ENCODE measurements around the gene NT5DC2.

Gene NT5DC2

DNA sequence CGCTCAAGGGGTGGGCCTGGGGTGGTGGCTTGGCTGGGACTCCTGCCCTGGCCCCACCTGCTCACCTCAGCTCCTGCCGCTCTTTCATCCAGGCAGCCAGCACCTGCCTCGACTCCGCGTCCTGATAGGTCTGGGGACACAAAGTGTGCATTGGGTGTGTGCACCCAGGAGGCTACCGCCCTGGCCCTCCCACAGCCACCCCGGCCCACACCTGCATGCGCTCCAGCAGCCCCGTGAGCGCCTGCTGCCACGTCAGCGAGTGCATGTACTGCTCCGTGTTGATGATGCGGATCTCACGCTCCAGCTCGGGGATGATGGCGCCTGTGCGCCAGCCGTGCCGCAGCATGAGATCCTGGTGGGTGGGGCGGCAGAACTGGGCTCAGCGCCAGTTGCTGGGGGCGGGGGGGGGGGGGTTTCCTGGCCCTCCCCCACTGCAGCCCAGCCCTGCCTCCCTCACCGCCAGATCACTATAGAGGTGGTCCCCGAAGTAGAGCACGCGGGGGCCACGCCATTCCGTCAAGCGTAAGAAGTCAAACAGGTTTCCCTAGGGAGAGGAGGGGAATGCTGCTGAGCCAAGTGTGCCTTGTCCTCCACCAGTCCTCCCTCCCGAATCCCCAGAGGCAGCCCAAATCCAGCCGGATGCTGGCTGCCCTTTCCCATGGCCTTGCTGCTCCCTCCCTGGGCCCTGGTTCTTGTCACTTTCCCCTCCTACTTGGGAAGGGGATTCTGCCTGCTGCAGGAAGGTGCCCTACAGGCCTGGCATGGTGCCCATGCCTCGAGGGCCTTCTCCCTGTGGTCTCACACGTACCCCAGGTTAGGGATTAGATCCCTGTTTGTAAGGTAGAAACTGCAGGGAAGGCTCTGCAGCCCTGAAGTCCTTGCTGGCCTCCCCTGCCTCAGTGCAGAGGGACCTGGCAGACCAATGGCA lies 8.6 kb downstream of the NT5DC2 start:
- DNase-seq (ENCODE audit: low read depth) = no peak

DNA sequence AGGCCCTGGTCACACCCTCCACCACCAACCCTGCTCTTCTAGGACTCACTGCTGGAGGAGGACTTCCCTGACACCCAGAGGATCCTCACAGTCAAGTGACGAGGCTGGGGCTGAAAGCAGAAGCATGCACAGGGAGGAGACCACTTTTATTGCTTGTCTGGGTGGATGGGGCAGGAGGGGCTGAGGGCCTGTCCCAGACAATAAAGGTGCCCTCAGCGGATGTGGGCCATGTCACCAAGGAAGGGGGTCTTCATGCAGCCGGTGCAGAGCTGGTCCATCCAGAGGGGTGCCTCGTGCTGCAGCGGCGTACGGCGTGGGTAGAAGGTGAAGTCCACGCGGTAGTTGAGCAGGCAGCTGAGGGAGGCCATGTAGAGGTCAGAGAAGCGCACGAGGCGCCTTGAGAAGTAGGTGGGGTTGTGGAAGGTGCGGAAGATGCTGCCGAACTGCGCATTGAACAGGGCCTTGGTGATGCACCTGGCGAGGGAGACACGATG lies 9.4 kb downstream of the NT5DC2 start:
- DNase-seq (ENCODE audit: low read depth) = no peak

DNA sequence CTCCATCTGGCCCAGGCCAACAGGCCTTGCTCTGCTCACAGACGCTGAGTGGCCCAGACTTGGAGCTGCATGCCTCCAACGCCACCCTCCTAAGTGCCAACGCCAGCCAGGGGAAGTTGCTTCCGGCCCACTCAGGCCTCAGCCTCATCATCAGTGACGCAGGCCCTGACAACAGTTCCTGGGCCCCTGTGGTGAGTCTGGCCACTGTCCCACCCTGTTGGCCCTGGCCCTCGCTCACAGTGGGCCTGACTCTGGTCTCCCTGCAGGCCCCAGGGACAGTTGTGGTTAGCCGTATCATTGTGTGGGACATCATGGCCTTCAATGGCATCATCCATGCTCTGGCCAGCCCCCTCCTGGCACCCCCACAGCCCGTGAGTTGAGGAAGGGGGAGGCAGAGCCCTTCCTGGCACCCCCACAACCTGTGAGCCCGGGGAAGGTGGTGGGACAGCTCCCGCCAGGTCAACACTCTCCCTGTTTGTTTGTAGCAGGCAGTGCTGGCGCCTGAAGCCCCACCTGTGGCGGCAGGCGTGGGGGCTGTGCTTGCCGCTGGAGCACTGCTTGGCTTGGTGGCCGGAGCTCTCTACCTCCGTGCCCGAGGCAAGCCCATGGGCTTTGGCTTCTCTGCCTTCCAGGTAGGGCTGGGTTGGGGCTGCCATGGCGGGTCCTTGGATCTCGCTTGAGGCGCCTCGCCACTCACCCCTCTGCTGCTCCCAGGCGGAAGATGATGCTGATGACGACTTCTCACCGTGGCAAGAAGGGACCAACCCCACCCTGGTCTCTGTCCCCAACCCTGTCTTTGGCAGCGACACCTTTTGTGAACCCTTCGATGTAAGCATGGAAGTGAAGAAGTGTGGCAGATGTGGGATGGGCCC lies 10.0 kb downstream of the NT5DC2 start:
- no peak for DNase-seq (ENCODE audit: low read depth)

DNA sequence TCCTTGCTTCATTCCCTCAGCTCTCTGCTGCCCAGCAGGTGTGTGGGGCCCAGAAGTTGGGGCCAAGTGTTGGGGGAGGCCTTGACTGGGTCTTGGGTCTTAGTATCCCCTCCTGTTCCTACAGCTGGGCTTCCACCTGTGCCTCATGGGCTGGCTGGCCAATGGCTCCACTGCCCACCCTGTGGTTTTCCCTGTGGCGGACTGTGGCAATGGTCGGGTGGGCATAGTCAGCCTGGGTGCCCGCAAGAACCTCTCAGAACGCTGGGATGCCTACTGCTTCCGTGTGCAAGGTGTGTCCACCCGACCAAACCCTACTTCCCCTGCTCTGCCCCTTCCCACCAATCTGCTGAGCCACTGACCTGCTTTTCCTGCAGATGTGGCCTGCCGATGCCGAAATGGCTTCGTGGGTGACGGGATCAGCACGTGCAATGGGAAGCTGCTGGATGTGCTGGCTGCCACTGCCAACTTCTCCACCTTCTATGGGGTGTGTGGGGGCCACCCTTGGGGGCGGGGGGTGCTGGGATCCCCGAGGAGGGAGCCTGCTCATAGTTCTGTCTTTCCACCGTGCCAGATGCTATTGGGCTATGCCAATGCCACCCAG lies 10.9 kb downstream of the NT5DC2 start:
- DNase-seq (ENCODE audit: low read depth) = no peak

DNA sequence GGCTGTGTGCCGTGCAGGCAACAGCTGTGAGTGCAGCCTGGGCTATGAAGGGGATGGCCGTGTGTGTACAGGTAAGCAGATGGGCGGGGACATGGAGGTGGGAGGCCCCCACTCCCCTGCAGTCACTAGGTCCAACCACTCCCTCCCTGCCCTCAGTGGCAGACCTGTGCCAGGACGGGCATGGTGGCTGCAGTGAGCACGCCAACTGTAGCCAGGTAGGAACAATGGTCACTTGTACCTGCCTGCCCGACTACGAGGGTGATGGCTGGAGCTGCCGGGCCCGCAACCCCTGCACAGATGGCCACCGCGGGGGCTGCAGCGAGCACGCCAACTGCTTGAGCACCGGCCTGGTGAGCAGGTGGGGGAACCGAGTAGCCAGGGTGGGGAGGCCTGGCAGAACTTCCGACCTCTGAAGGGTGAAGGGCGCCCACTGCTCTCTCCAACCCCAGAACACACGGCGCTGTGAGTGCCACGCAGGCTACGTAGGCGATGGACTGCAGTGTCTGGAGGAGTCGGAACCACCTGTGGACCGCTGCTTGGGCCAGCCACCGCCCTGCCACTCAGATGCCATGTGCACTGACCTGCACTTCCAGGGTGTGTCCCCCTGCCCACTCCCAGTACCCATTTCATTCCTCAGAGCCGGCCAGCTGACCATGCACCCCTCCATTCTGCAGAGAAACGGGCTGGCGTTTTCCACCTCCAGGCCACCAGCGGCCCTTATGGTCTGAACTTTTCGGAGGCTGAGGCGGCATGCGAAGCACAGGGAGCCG lies 11.6 kb downstream of the NT5DC2 start:
- no peak for DNase-seq (ENCODE audit: low read depth)

DNA sequence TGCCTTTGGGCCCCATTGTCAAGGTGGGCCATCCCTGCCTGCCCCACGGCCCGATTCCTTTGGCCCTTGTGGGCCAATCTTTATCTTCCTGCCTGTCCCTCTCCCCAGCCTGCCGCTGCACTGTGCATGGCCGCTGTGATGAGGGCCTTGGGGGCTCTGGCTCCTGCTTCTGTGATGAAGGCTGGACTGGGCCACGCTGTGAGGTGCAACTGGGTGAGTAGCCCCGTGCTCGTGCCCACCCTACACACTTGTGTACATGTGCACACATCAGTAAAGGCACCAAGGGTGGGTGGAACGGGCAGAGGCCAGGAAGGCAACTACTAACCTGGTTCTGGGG lies 12.2 kb downstream of the NT5DC2 start:
- no peak for DNase-seq (ENCODE audit: low read depth)

DNA sequence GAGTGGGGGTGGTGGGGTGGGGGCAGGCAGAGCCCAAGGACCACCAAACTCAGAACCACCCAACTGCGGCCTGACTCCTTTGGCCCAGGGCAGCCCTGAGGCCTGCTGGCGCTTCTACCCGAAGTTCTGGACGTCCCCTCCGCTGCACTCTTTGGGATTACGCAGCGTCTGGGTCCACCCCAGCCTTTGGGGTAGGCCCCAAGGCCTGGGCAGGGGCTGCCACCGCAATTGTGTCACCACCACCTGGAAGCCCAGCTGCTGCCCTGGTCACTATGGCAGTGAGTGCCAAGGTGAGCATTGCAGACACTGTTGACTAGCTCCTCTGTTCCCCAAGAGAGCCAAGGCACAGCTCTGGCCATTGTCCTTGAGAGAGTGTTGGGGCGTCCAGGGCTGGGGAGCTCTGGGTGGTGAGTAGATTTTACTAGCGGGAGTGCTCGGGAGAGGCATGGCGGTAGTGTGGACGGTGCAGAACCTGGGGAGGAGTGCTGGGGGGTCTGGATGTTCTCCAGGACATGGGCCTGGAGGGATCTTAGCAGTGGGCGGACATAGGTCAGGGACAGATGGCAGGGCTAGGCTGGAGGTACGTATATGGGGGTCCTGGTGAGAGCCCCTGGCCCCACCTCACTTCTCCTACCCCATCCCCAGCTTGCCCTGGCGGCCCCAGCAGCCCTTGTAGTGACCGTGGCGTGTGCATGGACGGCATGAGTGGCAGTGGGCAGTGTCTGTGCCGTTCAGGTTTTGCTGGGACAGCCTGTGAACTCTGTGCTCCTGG lies 12.8 kb downstream of the NT5DC2 start:
- no peak for DNase-seq (ENCODE audit: low read depth)

DNA sequence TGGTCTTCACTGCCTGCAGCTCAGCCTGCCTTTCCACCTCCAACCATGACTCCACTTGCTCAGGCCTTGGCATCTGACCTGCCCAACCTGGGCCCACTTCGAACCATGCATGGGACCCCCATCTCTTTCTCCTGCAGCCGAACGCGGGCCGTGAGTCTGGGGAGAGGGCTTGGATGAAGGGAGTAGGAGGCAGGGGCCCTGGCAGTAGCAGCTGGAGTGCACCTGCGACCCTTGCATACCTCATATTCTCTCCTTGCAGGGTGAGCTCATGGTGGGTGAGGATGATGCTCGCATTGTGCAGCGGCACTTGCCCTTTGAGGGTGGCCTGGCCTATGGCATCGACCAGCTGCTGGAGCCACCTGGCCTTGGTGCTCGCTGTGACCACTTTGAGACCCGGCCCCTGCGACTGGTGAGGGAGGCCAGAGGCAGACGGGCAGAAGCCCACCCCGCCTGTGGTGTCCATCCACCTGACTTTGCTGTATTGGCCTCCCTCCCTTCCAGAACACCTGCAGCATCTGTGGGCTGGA lies 13.5 kb downstream of the NT5DC2 start:
- no peak for DNase-seq (ENCODE audit: low read depth)

DNA sequence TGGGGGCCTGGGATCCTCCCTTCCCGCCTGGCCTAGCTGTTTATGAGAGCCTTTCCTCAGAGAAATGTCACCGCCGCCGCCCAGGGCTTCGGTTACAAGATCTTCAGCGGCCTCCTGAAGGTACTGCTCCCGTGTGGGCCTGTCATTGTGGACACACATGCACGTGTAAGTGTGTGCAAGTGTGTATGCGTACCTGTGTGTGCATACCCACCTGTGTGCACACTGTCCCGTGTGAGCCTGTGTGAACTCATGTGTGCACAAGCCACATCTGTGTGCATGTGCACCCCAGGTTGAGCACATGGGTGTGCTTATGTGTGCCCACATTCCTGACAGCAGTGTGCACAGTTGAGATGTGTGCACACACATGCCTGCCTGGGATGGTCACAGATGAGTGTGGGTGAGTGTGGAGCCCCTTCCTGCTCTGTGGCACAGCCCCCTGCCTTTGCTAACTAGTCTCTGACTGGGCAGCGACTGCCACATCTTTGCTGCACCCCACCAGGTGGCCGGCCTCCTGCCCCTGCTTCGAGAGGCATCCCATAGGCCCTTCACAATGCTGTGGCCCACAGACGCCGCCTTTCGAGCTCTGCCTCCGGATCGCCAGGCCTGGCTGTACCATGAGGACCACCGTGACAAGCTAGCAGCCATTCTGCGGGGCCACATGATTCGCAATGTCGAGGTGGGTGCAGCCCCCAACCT lies 14.1 kb downstream of the NT5DC2 start:
- no peak for DNase-seq (ENCODE audit: low read depth)

DNA sequence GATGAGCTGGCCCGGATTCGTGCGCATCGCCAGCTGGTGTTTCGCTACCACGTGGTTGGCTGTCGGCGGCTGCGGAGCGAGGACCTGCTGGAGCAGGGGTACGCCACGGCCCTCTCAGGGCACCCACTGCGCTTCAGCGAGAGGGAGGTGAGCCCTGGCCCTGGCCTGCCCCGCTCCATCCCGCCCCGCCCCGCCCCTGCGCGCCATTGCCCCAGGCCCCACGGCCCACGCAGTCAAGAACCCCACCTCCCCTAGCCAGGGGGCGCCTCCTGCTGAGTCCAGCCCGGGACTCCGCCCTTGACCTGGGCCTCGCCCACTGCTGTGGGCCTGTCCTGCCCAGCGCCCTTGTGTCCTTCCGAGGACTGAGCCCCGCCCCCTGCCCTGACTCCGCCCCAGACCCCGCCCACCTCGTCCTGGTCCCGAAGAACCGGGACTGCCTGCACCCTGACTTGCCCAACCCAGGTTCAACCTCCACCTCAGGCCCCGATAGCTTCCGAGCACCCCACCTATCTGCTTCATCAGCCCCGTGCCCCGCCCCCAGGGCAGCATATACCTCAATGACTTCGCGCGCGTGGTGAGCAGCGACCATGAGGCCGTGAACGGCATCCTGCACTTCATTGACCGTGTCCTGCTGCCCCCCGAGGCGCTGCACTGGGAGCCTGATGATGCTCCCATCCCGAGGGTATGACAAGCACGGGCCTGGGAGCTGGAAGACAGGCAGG lies 14.8 kb downstream of the NT5DC2 start:
- DNase-seq (ENCODE audit: low read depth) = no peak

DNA sequence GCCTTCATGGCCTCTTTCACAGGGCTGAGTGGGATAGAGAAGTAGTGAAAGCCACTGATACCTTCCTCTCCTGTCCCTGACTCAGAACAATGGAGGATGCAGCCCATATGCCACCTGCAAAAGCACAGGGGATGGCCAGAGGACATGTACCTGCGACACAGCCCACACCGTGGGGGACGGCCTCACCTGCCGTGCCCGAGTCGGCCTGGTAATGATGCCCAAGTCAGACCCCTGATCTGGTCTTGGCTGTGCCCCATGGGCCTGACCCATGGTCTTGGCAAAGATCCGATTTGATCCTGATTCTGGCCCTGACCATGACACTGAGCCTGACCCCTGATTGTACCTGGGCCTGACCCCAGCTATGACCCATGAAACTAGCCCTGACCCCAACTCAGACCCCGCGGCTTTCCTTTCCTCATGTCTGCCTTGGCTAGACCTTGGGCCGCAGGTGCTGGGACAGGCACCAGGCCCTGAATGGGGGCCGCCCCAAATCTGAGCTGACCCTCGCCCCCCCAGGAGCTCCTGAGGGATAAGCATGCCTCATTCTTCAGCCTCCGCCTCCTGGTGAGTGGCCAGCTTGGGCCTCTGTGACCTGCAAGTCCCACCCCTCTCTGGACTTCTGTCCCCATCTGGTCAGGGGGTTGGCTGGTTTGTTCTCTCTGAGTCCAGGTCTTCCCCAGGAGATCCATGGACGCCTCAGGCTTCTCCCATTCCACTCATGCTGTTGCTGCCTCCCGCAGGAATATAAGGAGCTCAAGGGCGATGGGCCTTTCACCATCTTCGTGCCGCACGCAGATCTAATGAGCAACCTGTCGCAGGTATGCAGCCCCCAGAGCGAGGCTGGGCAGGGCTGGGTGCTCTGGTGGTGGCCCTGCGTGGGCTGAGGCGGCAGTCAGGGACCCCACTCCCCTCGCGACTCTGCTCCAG lies 15.6 kb downstream of the NT5DC2 start:
- DNase-seq (ENCODE audit: low read depth) = no peak

DNA sequence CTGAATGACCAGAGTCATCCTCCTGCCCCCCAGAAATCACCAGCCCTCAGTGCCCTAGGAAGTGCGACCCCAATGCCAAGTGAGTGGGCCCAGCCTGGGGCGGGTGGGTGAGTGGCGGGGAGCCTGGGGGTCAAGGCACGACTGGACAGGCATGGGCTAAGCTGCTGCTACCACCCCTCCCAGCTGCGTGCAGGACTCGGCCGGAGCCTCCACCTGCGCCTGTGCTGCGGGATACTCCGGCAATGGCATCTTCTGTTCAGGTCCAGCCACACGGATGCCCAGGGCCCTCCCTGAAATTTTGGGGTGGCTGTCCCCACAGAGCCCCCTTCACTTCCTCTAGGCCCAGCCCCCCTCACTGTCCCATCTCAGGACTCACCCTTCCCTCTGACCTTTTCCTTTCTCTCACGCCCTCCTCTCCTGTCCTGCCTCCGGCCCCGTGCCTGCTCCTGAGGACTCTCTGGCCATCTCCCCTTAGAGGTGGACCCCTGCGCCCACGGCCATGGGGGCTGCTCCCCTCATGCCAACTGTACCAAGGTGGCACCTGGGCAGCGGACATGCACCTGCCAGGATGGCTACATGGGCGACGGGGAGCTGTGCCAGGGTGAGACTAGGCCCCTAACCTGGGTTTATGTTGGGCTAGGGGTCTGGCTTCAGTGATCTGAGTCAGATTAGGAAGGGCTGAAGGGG lies 17.0 kb downstream of the NT5DC2 start:
- DNase-seq (ENCODE audit: low read depth) = no peak

DNA sequence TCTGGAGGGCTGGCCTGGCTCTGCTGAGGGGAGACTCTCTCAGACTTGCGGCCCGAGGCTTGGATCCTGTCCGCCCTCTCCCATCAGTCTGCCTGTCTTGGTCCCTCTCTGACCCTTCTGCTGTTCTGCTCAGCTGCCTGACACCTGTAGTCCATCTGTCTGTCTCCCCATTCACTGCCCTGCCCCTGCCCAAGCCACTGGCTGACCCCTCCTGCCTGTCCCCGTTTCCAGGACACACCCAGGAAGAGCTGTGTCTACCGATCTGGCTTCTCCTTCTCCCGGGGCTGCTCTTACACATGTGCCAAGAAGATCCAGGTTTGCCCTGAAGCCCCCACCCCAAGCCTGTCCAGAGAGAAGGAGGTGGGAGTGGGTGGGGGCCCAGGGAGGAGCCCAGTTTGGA lies 18.5 kb downstream of the NT5DC2 start:
- no peak for DNase-seq (ENCODE audit: low read depth)

DNA sequence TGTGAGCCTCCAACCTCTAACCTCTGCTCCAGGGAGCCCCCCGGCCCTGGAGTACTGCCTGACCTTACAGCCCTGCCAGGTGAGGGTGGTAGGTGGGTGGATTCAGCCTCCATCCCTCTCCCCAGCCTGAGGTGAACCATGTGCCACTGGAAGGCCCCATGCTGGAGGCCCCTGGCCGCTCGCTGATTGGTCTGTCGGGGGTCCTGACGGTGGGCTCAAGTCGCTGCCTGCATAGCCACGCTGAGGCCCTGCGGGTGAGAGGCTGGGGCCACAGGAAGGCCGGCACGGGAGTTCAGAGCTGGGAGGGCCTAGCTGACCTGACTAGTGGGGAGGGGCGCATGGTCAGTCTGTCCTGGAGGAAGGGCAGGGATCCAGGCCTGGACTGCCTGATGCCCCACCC lies 19.1 kb downstream of the NT5DC2 start:
- no peak for DNase-seq (ENCODE audit: low read depth)

DNA sequence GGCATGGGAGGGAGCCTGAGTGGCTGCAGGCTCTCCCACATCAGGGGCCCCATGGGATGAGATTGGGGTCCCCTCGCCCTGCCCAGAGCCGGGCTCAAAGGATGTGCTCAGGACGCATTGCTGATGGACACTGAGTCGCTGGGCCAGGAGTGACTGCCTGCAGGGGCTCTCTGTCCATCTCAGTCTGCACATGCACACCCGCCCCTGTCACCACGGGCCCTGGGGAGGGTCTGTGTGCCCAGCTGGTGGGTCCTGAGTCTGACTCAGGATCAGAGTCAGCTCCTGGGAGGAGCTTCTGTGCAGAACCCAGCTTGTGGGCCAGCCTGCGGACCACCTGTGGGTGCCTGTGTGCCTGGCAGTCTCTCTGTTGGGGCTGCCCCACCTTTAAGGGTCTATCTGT lies 20.4 kb downstream of the NT5DC2 start:
- DNase-seq (ENCODE audit: low read depth) = no peak

DNA sequence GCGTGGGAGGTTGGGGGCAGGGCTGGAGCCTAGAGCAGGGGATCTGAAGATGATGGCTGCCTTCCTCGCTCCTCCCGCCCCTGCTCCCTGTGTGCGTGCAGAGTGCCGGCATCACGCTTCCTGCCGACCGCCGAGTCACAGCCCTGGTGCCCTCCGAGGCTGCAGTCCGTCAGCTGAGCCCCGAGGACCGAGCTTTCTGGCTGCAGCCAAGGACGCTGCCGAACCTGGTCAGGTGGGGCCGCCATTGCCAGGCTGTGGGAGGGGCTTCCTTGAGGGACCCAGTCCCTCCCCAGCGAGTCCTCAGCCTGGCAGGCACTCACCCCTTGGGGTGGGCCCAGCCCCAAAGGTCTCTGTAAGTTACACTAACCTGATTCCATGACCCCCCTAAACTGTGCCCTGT lies 20.9 kb downstream of the NT5DC2 start:
- no peak for DNase-seq (ENCODE audit: low read depth)

DNA sequence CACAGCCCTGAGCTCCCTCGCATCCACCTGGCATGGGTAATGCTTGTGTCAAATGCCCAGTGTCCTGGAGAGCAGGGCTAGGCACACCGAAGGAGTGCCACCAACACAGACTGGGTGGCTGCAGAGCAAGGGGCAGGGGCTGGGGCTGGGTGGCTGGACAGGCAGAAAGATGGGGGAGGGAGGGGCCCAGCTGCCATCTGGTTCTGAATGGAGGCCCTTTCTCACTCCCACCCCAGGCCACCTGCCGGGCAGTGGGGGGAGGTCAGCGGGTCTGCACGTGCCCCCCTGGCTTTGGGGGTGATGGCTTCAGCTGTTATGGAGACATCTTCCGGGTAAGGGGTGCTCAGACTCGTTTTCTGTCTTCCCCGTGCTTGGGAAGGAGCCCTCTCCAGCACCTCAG lies 21.6 kb downstream of the NT5DC2 start:
- no peak for DNase-seq (ENCODE audit: low read depth)

DNA sequence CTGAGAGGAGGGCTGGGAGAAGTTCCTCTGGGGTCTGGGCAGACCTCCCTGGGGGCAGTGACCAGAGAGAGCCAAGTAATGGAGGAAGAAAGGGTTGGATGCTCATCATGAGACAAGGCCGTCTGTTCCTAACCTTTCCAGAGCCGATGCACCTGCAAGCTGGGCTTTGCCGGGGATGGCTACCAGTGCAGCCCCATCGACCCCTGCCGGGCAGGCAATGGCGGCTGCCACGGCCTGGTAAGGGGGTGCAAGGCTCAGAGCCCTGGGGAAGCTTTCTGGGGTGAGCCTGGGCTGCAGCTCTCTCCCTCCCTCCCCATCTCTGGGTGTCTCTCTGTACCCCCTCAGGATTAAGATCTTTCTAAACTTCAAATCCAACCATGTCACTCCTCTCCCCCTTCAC lies 22.1 kb downstream of the NT5DC2 start:
- no peak for DNase-seq (ENCODE audit: low read depth)
